ENCODE measurements around the gene SPHK1.
A peak's percentile ranks its signal among the peaks of the same experiment; 100 is the strongest.

Gene SPHK1

GRCh38 chr17:76383546-76384221 is 725 bp upstream of the SPHK1 start:
- H3K27ac ChIP-seq: peak overlapping the region; percentile 74
- TF ChIP-seq, protein P1, sequence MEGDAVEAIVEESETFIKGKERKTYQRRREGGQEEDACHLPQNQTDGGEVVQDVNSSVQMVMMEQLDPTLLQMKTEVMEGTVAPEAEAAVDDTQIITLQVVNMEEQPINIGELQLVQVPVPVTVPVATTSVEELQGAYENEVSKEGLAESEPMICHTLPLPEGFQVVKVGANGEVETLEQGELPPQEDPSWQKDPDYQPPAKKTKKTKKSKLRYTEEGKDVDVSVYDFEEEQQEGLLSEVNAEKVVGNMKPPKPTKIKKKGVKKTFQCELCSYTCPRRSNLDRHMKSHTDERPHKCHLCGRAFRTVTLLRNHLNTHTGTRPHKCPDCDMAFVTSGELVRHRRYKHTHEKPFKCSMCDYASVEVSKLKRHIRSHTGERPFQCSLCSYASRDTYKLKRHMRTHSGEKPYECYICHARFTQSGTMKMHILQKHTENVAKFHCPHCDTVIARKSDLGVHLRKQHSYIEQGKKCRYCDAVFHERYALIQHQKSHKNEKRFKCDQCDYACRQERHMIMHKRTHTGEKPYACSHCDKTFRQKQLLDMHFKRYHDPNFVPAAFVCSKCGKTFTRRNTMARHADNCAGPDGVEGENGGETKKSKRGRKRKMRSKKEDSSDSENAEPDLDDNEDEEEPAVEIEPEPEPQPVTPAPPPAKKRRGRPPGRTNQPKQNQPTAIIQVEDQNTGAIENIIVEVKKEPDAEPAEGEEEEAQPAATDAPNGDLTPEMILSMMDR (conservative IDR thresholded peaks at IDR 0.05): peak; percentile 46

DNA sequence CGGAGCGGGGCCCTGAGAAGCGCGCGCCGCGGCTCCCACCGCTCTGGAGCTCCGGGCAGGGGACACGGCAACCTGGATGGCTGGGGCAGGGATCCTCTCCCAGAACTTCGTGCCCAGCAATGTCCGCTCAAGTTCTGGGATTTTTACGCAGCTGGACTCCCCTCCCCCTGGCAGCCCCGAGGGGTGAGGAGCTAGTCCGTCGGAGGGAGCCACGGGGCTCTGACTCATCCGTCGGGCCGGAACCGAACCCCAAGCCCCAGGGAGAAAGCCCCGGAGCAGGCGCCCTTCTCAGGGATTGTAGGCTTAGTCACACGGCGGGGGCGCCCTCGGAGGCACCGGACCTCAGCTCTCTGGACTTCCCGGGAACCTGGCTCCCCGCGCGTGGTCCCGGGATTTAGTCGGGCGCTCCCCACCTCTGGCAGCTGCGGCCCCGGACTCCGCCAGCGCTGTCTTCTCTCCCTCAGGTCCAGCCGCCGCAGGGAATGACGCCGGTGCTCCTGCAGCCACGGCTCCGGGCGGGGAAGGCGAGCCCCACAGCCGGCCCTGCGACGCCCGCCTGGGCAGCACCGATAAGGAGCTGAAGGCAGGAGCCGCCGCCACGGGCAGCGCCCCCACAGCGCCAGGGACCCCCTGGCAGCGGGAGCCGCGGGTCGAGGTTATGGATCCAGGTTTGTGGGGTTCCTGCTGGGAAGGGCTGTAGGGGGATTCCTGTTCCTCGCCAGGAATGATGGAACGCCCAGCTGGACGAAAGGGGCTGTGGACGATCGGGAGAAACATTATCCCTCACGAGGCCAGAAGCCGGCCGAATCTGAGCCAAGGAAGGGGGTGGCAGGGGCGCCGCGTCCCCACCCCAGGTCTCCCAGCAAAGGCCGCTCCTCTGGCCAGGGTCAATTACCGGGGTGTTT is 830 bp downstream of the SPHK1 start:
- TF ChIP-seq, protein P1 (conservative IDR thresholded peaks at IDR 0.05): no peak
- peak overlapping the region; percentile 74 for H3K27ac ChIP-seq

GRCh38 chr17:76385892-76386786 is 1.7 kb downstream of the SPHK1 start:
- peak overlapping the region; percentile 74; the same call in 1 of the 2 replicates for H3K27ac ChIP-seq
- TF ChIP-seq, protein P1 (conservative IDR thresholded peaks at IDR 0.05): peak; percentile 94

- TF ChIP-seq, protein P1 (conservative IDR thresholded peaks at IDR 0.05): no peak
- H3K27ac ChIP-seq: no peak overlapping the region
Observed at GRCh38 chr17:76386966-76387765, 2.8 kb downstream of the SPHK1 start.

GRCh38 chr17:76388966-76389888 is 4.8 kb downstream of the SPHK1 start:
- peak overlapping the region; percentile 7; the same call in 1 of the 2 replicates for H3K27ac ChIP-seq
- TF ChIP-seq, protein P1 (conservative IDR thresholded peaks at IDR 0.05): 0 out of 2 replicates have a peak, but pooled peaks have one; percentile 7

GRCh38 chr17:76390003-76390421 is 5.6 kb downstream of the SPHK1 start:
- TF ChIP-seq, protein P1 (conservative IDR thresholded peaks at IDR 0.05): no peak
- no peak overlapping the region for H3K27ac ChIP-seq
